ENCODE results near the gene SLC38A10. TPM values are rescaled to one million over a fixed set of nuclear protein-coding genes. Genes with fewer than 3 reads are reported as not detected.

Gene SLC38A10
- total RNA-seq, 1 experiment from 2014 or later = 20.8 TPM

- H3K9me3 ChIP-seq (ENCODE audit: low read length) = no peaks in the 10 kb centered on the region
- no peak overlapping the region for H3K27ac ChIP-seq (ENCODE audit: low read length)
- H4K20me1 ChIP-seq (ENCODE audit: insufficient read depth, low read depth, low read length) = peaks cover 11% of the 10 kb centered on the region; the same call in 1 of the 2 replicates
- no peak overlapping the region for H2AFZ ChIP-seq (ENCODE audit: low read length)
- no peaks in the 10 kb centered on the region for H3K36me3 ChIP-seq (ENCODE audit: insufficient read depth, low read length)
- H3K4me2 ChIP-seq (ENCODE audit: low read depth, low read length, poor library complexity, severe bottlenecking) = peak overlapping the region; percentile 94
- no peaks in the 10 kb centered on the region for H3K9me2 ChIP-seq (replicated peaks; ENCODE audit: insufficient read depth, low read length)
- H3K27me3 ChIP-seq (ENCODE audit: low read length) = no peaks in the 10 kb centered on the region
- peak overlapping the region; percentile 95; the same call in 1 of the 2 replicates for H3K4me3 ChIP-seq (ENCODE audit: low read length)
- H3K4me1 ChIP-seq (ENCODE audit: low read length) = peaks cover 41% of the 10 kb centered on the region
- H3K9ac ChIP-seq (ENCODE audit: low read length) = peak overlapping the region; percentile 93; the same call in 1 of the 2 replicates
- no peak for DNase-seq
- H3K79me2 ChIP-seq (ENCODE audit: low read length) = peaks cover 51% of the 10 kb centered on the region
Observed at GRCh38 chr17:81241203-81241602, 53.9 kb downstream of the SLC38A10 start.

DNA sequence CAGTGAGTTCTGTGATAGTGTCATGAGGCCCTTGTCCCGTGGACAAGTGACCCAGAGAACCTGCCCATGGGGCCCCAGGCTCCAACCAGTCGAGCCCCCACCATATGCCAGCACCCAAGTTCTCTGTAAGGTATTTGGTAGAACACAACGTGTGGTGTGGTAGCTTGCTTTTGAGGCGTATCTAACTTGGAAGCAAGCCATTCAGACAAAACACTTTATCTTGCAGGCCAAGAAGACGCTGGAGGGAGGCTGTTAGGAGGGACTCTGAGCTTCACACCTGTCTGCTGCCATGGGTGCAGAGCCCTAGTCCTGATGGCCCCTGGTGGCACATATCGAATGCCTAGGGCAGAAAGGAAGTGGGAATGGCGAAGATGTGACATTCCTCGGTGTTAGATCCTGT lies 54.3 kb downstream of the SLC38A10 start:
- no peaks in the 10 kb centered on the region for H3K36me3 ChIP-seq (ENCODE audit: insufficient read depth, low read length)
- peak overlapping the region; percentile 94 for H3K4me2 ChIP-seq (ENCODE audit: low read depth, low read length, poor library complexity, severe bottlenecking)
- H3K4me3 ChIP-seq (ENCODE audit: low read length) = peak overlapping the region; percentile 95
- H3K9me2 ChIP-seq (replicated peaks; ENCODE audit: insufficient read depth, low read length) = no peaks in the 10 kb centered on the region
- peaks cover 11% of the 10 kb centered on the region; the same call in 1 of the 2 replicates for H4K20me1 ChIP-seq (ENCODE audit: insufficient read depth, low read depth, low read length)
- peaks cover 41% of the 10 kb centered on the region for H3K4me1 ChIP-seq (ENCODE audit: low read length)
- no peak for DNase-seq
- H3K9ac ChIP-seq (ENCODE audit: low read length) = peak overlapping the region; percentile 93
- no peaks in the 10 kb centered on the region for H3K9me3 ChIP-seq (ENCODE audit: low read length)
- peaks cover 51% of the 10 kb centered on the region for H3K79me2 ChIP-seq (ENCODE audit: low read length)
- peak overlapping the region; percentile 43; the same call in 1 of the 2 replicates for H3K27ac ChIP-seq (ENCODE audit: low read length)
- H2AFZ ChIP-seq (ENCODE audit: low read length) = no peak overlapping the region
- no peaks in the 10 kb centered on the region for H3K27me3 ChIP-seq (ENCODE audit: low read length)

- no peaks in the 10 kb centered on the region for H3K9me3 ChIP-seq (ENCODE audit: low read length)
- H3K9ac ChIP-seq (ENCODE audit: low read length) = peak overlapping the region; percentile 93
- H3K36me3 ChIP-seq (ENCODE audit: insufficient read depth, low read length) = no peaks in the 10 kb centered on the region
- peak overlapping the region; percentile 95 for H3K4me3 ChIP-seq (ENCODE audit: low read length)
- H3K4me2 ChIP-seq (ENCODE audit: low read depth, low read length, poor library complexity, severe bottlenecking) = peak overlapping the region; percentile 94
- peak overlapping the region; percentile 43; the same call in 1 of the 2 replicates for H3K27ac ChIP-seq (ENCODE audit: low read length)
- no peak overlapping the region for H2AFZ ChIP-seq (ENCODE audit: low read length)
- H3K79me2 ChIP-seq (ENCODE audit: low read length) = peaks cover 51% of the 10 kb centered on the region
- H3K9me2 ChIP-seq (replicated peaks; ENCODE audit: insufficient read depth, low read length) = no peaks in the 10 kb centered on the region
- H4K20me1 ChIP-seq (ENCODE audit: insufficient read depth, low read depth, low read length) = peaks cover 11% of the 10 kb centered on the region; the same call in 1 of the 2 replicates
- no peaks in the 10 kb centered on the region for H3K27me3 ChIP-seq (ENCODE audit: low read length)
- peaks cover 36% of the 10 kb centered on the region for H3K4me1 ChIP-seq (ENCODE audit: low read length)
- peak; percentile 71 for DNase-seq
Observed at GRCh38 chr17:81239714-81240555, 55.2 kb downstream of the SLC38A10 start.

DNA sequence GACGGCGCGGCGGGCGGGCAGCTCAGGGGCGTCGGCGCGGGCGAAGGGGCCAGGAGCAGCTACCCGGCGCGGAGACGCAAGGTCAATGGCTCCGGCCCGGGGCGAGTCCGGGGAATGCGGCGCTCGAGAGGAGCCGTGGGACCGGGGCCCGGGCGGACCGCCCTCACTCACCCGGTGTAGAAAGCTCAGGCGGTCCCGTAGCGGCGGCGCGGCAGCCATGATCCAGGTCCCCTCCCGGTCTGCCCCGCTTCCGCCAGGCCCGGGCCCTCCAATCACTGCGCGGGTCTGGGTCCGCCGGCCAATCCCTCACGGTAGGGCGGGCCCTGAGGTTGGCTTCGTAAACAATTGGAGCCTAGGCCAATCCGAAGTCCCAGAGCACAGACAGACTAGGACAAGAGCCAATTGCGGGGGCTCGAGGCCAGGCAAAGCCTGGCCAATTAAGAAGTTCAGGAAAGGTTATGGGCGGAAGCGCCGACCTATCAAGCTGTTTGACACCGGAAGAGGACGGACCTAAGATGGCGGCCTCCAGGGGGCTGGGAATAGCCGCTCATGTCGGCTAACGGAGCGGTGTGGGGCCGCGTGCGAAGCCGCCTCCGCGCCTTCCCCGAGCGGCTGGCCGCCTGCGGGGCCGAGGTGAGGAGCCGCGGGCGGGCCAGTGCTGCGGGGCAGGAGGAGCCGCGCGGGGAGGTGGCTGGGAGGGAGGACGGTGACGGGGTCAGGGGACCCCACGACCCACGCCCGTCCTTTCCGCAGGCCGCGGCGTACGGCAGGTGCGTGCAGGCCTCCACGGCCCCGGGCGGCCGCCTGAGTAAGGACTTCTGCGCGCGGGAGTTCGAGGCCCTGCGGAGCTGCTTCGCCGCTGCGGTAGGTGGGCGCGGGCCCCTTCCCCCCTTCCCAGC lies 56.0 kb downstream of the SLC38A10 start, which contains the start of the genes NDUFAF8 and TEPSIN:
TSS of gene NDUFAF8 (plus strand) at position 504 of the 899 bp plus-strand sequence. CDS start at position 550, 46 bp downstream.
TSS of gene TEPSIN (minus strand) at position 241 of the 899 bp plus-strand sequence. CDS start at position 219, 22 bp downstream.
- Histone ChIP-seq H3K9me2 (replicated peaks; ENCODE audit: insufficient read depth, low read length) (no peaks in the 10 kb centered on the region), H3K4me3 (ENCODE audit: low read length) (peak within 1 kb of the TSS; percentile 95), H3K27me3 (ENCODE audit: low read length) (no peaks in the 10 kb centered on the region), H3K4me2 (ENCODE audit: low read depth, low read length, poor library complexity, severe bottlenecking) (peak within 1 kb of the TSS; percentile 94), H3K9me3 (ENCODE audit: low read length) (no peaks in the 10 kb centered on the region), H2AFZ (ENCODE audit: low read length) (peak within 1 kb of the TSS; percentile 59; the same call in 1 of the 2 replicates), H3K36me3 (ENCODE audit: insufficient read depth, low read length) (no peaks in the 10 kb centered on the region), H4K20me1 (ENCODE audit: insufficient read depth, low read depth, low read length) (peaks cover 11% of the 10 kb centered on the region; the same call in 1 of the 2 replicates), H3K9ac (ENCODE audit: low read length) (peak within 1 kb of the TSS; percentile 93), H3K4me1 (ENCODE audit: low read length) (peaks cover 31% of the 10 kb centered on the region), H3K79me2 (ENCODE audit: low read length) (peaks cover 51% of the 10 kb centered on the region), H3K27ac (ENCODE audit: low read length) (peak within 1 kb of the TSS; percentile 43; the same call in 1 of the 2 replicates)
- DNase-seq = peak; percentile 99

- Histone ChIP-seq H3K27me3 (ENCODE audit: low read length) (no peaks in the 10 kb centered on the region), H3K9ac (ENCODE audit: low read length) (peak overlapping the region; percentile 81), H4K20me1 (ENCODE audit: insufficient read depth, low read depth, low read length) (peaks cover 11% of the 10 kb centered on the region; the same call in 1 of the 2 replicates), H3K9me3 (ENCODE audit: low read length) (no peaks in the 10 kb centered on the region), H3K4me1 (ENCODE audit: low read length) (peaks cover 31% of the 10 kb centered on the region), H3K4me2 (ENCODE audit: low read depth, low read length, poor library complexity, severe bottlenecking) (peak overlapping the region; percentile 84), H3K4me3 (ENCODE audit: low read length) (peak overlapping the region; percentile 95), H3K79me2 (ENCODE audit: low read length) (peaks cover 51% of the 10 kb centered on the region), H2AFZ (ENCODE audit: low read length) (peak overlapping the region; percentile 59; the same call in 1 of the 2 replicates), H3K27ac (ENCODE audit: low read length) (no peak overlapping the region), H3K36me3 (ENCODE audit: insufficient read depth, low read length) (no peaks in the 10 kb centered on the region), H3K9me2 (replicated peaks; ENCODE audit: insufficient read depth, low read length) (no peaks in the 10 kb centered on the region)
- no peak for DNase-seq
Observed at GRCh38 chr17:81238490-81238814, 56.7 kb downstream of the SLC38A10 start.

DNA sequence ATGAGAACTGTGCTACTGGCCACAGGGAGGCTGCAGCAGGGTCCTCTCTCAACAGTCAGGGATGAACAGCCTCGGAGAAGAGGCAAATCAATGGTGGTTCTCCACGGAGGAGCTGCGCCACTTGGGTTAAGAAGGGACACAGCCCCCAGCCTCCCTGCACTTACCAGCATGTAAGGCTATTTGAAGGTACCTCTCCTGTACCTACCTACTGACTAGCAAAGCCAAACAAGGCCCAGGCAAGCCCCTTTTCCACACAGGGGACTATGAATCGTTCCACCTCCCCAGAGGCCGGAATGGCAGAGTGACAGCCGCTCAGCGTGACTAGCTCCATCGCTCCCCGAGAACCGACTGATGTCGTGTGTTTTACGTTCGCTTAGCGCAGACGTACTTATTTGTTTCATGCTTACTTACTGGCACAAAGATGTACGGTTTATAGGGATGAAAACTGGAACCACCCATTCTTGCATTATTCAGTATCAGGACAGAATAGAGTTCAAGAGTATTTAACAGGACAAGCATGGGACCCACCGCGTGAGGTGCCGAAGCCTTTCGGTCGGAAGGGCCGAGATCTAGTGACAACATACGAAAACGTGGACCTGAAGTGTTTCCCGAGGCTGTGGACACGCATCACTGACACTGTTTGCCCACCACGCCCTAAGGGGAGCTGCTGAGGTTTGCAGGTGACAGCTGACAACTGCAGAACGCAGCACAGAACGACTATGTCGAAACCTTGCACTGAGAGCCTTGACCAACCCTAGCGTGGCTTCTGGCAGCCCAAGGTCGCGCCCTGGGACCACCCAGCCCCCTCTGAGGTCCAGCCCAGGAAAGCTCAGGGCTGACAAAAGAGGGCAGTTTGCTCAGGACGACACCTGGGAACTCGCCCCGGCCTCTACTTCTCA lies 57.3 kb downstream of the SLC38A10 start:
- Histone ChIP-seq H3K4me2 (ENCODE audit: low read depth, low read length, poor library complexity, severe bottlenecking) (peak overlapping the region; percentile 84), H4K20me1 (ENCODE audit: insufficient read depth, low read depth, low read length) (peaks cover 11% of the 10 kb centered on the region; the same call in 1 of the 2 replicates), H3K4me1 (ENCODE audit: low read length) (peaks cover 31% of the 10 kb centered on the region), H3K27ac (ENCODE audit: low read length) (no peak overlapping the region), H3K9me2 (replicated peaks; ENCODE audit: insufficient read depth, low read length) (no peaks in the 10 kb centered on the region), H3K4me3 (ENCODE audit: low read length) (peak overlapping the region; percentile 95), H3K79me2 (ENCODE audit: low read length) (peaks cover 51% of the 10 kb centered on the region), H3K9me3 (ENCODE audit: low read length) (no peaks in the 10 kb centered on the region), H3K27me3 (ENCODE audit: low read length) (no peaks in the 10 kb centered on the region), H3K9ac (ENCODE audit: low read length) (peak overlapping the region; percentile 81), H2AFZ (ENCODE audit: low read length) (no peak overlapping the region), H3K36me3 (ENCODE audit: insufficient read depth, low read length) (no peaks in the 10 kb centered on the region)
- peak; percentile 55 for DNase-seq

- DNase-seq = no peak
Observed at GRCh38 chr17:81236784-81237183, 58.3 kb downstream of the SLC38A10 start.

More at GRCh38 chr17:81236784-81237183, 58.3 kb downstream of the SLC38A10 start:
- no peaks in the 10 kb centered on the region for H3K9me2 ChIP-seq (replicated peaks; ENCODE audit: insufficient read depth, low read length)
- no peak overlapping the region for H3K4me3 ChIP-seq (ENCODE audit: low read length)
- H3K4me1 ChIP-seq (ENCODE audit: low read length) = peaks cover 26% of the 10 kb centered on the region
- H2AFZ ChIP-seq (ENCODE audit: low read length) = no peak overlapping the region
- no peaks in the 10 kb centered on the region for H3K27me3 ChIP-seq (ENCODE audit: low read length)
- no peak overlapping the region for H3K9ac ChIP-seq (ENCODE audit: low read length)
- no peaks in the 10 kb centered on the region for H3K9me3 ChIP-seq (ENCODE audit: low read length)
- H3K36me3 ChIP-seq (ENCODE audit: insufficient read depth, low read length) = no peaks in the 10 kb centered on the region
- peaks cover 5% of the 10 kb centered on the region; the same call in 1 of the 2 replicates for H4K20me1 ChIP-seq (ENCODE audit: insufficient read depth, low read depth, low read length)
- no peak overlapping the region for H3K27ac ChIP-seq (ENCODE audit: low read length)
- no peak overlapping the region for H3K4me2 ChIP-seq (ENCODE audit: low read depth, low read length, poor library complexity, severe bottlenecking)
- peaks cover 47% of the 10 kb centered on the region for H3K79me2 ChIP-seq (ENCODE audit: low read length)

Data from Karpas-422 (cell line).